Measurements from ENCODE around the gene ORAI2. TPM values are rescaled to one million over a fixed set of nuclear protein-coding genes. Genes with fewer than 3 reads are reported as not detected.

ORAI2 gene
- total and polyA plus RNA-seq, 2 donors (not counting 3 experiments of a cell fraction or from before 2014, with no cell fraction given), result 84.1 to 99.1 TPM

DNA sequence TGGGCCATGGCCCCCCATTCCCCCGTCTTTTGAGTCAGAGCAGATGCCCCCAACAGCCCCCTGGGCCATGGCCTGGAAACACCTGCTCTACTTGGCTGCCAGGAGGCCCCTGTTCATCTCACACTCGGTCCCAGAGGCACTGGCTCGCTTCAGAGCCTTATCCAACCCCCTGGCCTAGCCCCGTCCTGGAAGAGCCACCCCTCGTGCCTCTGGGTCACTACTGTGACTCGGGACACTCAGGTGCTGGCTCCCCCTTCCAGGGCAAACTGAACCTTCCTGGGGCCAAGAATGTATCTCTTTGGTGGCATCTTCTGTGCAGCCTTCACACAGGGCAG is 38.4 kb downstream of the ORAI2 start:
- Histone ChIP-seq H3K27ac (ENCODE audit: insufficient read depth, low read depth, low read length) (no peak overlapping the region), H3K79me2 (ENCODE audit: control insufficient read depth, insufficient read depth, low read length) (no peaks in the 10 kb centered on the region), H3K4me2 (ENCODE audit: insufficient read depth, low read length) (no peak overlapping the region), H3K36me3 (ENCODE audit: control insufficient read depth in 2 of 2, extremely low read depth in 1 of 2, insufficient read depth in 2 of 2, low read length in 2 of 2) (peaks cover 2 to 22% of the 10 kb centered on the region in 2 experiments), H3K27me3 (ENCODE audit: control insufficient read depth in 2 of 2, insufficient read depth in 2 of 2, low read length in 2 of 2) (no peaks in the 10 kb centered on the region), H4K20me1 (replicated peaks; ENCODE audit: control insufficient read depth, extremely low read depth, insufficient read depth, low read length) (no peaks in the 10 kb centered on the region), H3K9ac (replicated peaks; ENCODE audit: extremely low read depth, insufficient read depth, low read length) (no peak overlapping the region), H2AFZ (ENCODE audit: low read depth, low read length) (no peak overlapping the region), H3K9me3 (replicated peaks; ENCODE audit: control insufficient read depth, insufficient read depth, low read length) (no peaks in the 10 kb centered on the region), H3K4me3 (replicated peaks in 1 of 3; ENCODE audit: insufficient read depth in 1 of 3, low read depth in 1 of 3, low read length in 3 of 3) (no peak overlapping the region), H3K9me1 (replicated peaks; ENCODE audit: control insufficient read depth, extremely low read depth, insufficient read depth, low read length) (no peaks in the 10 kb centered on the region), H3K4me1 (ENCODE audit: control insufficient read depth, extremely low read depth, insufficient read depth, low read length) (no peaks in the 10 kb centered on the region)
- ChIA-PET CTCF (no interaction called here), POLR2A (no interaction called here)
- intact Hi-C loops (cut with micrococcal nuclease) (no loop called here), dilution Hi-C loops (cut with MboI; ENCODE audit: extremely low pct_ligation_motif_present, low sequenced_read_pairs) (no loop called here)
- FAIRE-seq (no peak), DNase-seq (ENCODE audit: low read depth, low spot score) (no peak)
- BruUV-seq (replicated peaks), result no TSS peak
- no peak for TF ChIP-seq FOS (IDR thresholded peaks at IDR 0.05; ENCODE audit: borderline replicate concordance, insufficient read depth, low read length)
- TF ChIP-seq JUN (IDR thresholded peaks at IDR 0.05; ENCODE audit: borderline replicate concordance, insufficient read depth, insufficient read length, low read depth), result no peak
- TF ChIP-seq, protein P1, sequence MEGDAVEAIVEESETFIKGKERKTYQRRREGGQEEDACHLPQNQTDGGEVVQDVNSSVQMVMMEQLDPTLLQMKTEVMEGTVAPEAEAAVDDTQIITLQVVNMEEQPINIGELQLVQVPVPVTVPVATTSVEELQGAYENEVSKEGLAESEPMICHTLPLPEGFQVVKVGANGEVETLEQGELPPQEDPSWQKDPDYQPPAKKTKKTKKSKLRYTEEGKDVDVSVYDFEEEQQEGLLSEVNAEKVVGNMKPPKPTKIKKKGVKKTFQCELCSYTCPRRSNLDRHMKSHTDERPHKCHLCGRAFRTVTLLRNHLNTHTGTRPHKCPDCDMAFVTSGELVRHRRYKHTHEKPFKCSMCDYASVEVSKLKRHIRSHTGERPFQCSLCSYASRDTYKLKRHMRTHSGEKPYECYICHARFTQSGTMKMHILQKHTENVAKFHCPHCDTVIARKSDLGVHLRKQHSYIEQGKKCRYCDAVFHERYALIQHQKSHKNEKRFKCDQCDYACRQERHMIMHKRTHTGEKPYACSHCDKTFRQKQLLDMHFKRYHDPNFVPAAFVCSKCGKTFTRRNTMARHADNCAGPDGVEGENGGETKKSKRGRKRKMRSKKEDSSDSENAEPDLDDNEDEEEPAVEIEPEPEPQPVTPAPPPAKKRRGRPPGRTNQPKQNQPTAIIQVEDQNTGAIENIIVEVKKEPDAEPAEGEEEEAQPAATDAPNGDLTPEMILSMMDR (IDR thresholded peaks at IDR 0.05; ENCODE audit: extremely low read depth in 1 of 2, insufficient read depth in 1 of 2, low read depth in 1 of 2, low read length in 2 of 2), result no peak
- TF ChIP-seq POLR2A (IDR thresholded peaks at IDR 0.05; ENCODE audit: low read depth, low read length), result no peak
- no peak for TF ChIP-seq POLR2AphosphoS5 (IDR thresholded peaks at IDR 0.05; ENCODE audit: insufficient read depth, low read depth, low read length)
- no peak for TF ChIP-seq MYC (IDR thresholded peaks at IDR 0.05; ENCODE audit: low read depth, low read length)
- TF ChIP-seq GATA2 (IDR thresholded peaks at IDR 0.05; ENCODE audit: insufficient read depth, insufficient read length, low read depth, low read length), result no peak
- TF ChIP-seq, protein P2, sequence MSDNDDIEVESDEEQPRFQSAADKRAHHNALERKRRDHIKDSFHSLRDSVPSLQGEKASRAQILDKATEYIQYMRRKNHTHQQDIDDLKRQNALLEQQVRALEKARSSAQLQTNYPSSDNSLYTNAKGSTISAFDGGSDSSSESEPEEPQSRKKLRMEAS (IDR thresholded peaks at IDR 0.05; ENCODE audit: insufficient read depth, insufficient read length), result no peak
- TF ChIP-seq EZH2 (IDR thresholded peaks at IDR 0.05; ENCODE audit: borderline replicate concordance, low read depth, low read length, severe bottlenecking), result no peak

All from endothelial cell of umbilical vein (primary cell).